Mucosa of descending colon (tissue), 3 donors: ENCODE results near the gene ZNF18. TPM values are rescaled to one million over a fixed set of nuclear protein-coding genes. Genes with fewer than 3 reads are reported as not detected.

Source experiments
- ATAC-seq: fragments of 200-7000 bp; cut with Tn5 transposase; one replicate; pipeline ENCODE4 v1.9.1; 2020; ENCODE audit warnings: mild to moderate bottlenecking, moderate library complexity
- DNase-seq, 3 donors: peaks; one replicate each; pipeline ENCODE4 v3.0.0-alpha.2; 2020
- H3K36me3 ChIP-seq: fragments of 200-600 bp; one replicate; pipeline ENCODE4 v1.8.0; 2021; ENCODE audit warnings: low read depth, mild to moderate bottlenecking
- H3K4me1 ChIP-seq: fragments of 200-600 bp; one replicate; pipeline ENCODE4 v1.8.0; 2021; ENCODE audit warnings: low read depth, mild to moderate bottlenecking
- H3K4me3 ChIP-seq: fragments of 200-600 bp; one replicate; pipeline ENCODE4 v1.8.0; 2021; ENCODE audit warnings: mild to moderate bottlenecking
- H3K9me3 ChIP-seq: fragments of 200-600 bp; one replicate; pipeline ENCODE4 v1.8.0; 2021; ENCODE audit warnings: mild to moderate bottlenecking
- CTCF ChIP-seq: fragments of 200-600 bp; IDR thresholded peaks from one replicate; pipeline ENCODE4 v1.8.0; 2022; ENCODE audit warnings: antibody characterized with exemption, mild to moderate bottlenecking
- intact Hi-C, 2 donors: fragments of 100-400 bp; cut with DNase I in 1 of 2; cut with micrococcal nuclease in 1 of 2; formaldehyde crosslinking; loops; one replicate each; pipeline versions ENCODE4 v1.11.0 to v1.11.1; 2022; cut with DNase I, micrococcal nuclease
- total RNA-seq, 3 donors: library from RNA; stranded (reverse); fragmentation: NEBNext Ultra II Directional in 2 of 3; extraction: Animal tissue kit (Norgen Biotek cat#: 25700) in 2 of 3; gene quantifications; one replicate each; pipeline versions ENCODE4 v1.2.1 to v1.2.4, GENCODE V29; 2021 to 2023
- donor health status: DM: no; HTN: no; CAD: no; lungs with moderate emphysema.
- donor health status: DM: no; HTN: no; CAD: no.
- donor health status: DM: no; HTN: yes; CAD: no.

ZNF18 gene
- total RNA-seq, 3 donors from 2014 or later: 7.1 to 9.4 (median 8.1) TPM

DNA sequence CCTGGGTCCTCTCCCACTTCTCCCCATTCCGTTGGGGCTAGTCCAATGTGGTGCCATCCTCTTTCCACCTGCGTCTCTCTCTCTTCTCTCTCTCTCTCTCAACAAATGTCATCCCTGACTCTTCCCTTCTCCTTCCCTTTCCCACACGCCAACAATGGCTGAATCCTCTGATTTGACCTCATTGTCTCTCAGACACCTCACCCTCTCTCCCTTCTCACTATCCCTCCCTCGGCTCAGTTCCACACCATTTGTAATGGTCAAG, 628 bp upstream of the ZNF18 start:
- DNase-seq: no peak
- TF ChIP-seq CTCF: no peak
- intact Hi-C loops: no loop called here
- Histone ChIP-seq H3K36me3 (no peaks in the 10 kb centered on the region), H3K9me3 (no peaks in the 10 kb centered on the region), H3K4me1 (peaks cover 11% of the 10 kb centered on the region), H3K4me3 (peak overlapping the region; percentile 48)
- ATAC-seq: no peak

DNA sequence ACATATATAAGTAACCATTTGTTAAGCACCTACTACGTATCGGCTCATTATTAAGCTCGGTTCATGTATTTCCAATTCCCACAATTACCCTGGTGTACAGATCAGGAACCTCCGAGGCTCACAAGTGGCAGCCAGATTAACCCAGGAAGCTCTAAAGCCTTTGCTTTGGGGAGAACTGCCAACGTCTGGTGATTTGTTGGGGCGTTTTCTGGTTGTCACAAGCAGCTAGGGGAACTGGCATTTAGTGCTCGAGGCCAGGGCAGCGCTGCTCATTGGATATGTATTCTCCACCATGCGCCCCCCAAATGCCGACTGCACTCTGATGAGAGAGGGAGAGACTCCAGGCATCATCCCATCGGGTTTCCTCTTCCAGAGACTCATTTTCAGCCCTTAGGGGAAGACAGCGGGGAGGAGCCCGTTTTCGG, 541 bp downstream of the ZNF18 start:
- intact Hi-C loops: no loop called here
- Histone ChIP-seq H3K9me3 (no peaks in the 10 kb centered on the region), H3K4me1 (peaks cover 11% of the 10 kb centered on the region), H3K36me3 (no peaks in the 10 kb centered on the region), H3K4me3 (peak overlapping the region; percentile 48)
- ATAC-seq (peak; percentile 52), DNase-seq (peak in 1 of 3 donors; percentile 61)
- TF ChIP-seq CTCF: no peak

GRCh38 chr17:11991461-11991860, 5.8 kb downstream of the ZNF18 start:
- no peak for TF ChIP-seq CTCF
- no peak for DNase-seq
- no peak for ATAC-seq
- intact Hi-C loops: no loop called here
- H3K36me3 ChIP-seq: no peaks in the 10 kb centered on the region
- no peaks in the 10 kb centered on the region for H3K9me3 ChIP-seq
- H3K4me3 ChIP-seq: no peak overlapping the region
- H3K4me1 ChIP-seq: peaks cover 11% of the 10 kb centered on the region

GRCh38 chr17:11990363-11990983, 6.8 kb downstream of the ZNF18 start:
- no peak for TF ChIP-seq CTCF
- no peaks in the 10 kb centered on the region for H3K9me3 ChIP-seq
- ATAC-seq (peak; percentile 84), DNase-seq (peak in 2 of 3 donors; percentile 41 to 65)
- no peaks in the 10 kb centered on the region for H3K36me3 ChIP-seq
- peaks cover 6% of the 10 kb centered on the region for H3K4me1 ChIP-seq
- no peak overlapping the region for H3K4me3 ChIP-seq
- intact Hi-C loops: no loop called here

- ATAC-seq: peak; percentile 31
- intact Hi-C loops: loop anchor here in 1 of 2 donors (10.0 kb wide), 1 partner anchor 1112 kb away; no protein-coding TSS in a partner anchor
- Histone ChIP-seq H3K4me3 (no peak overlapping the region), H3K9me3 (no peaks in the 10 kb centered on the region), H3K4me1 (peaks cover 6% of the 10 kb centered on the region), H3K36me3 (no peaks in the 10 kb centered on the region)
- DNase-seq: no peak
- no peak for TF ChIP-seq CTCF
Measured at GRCh38 chr17:11986942-11987329, 10.3 kb downstream of the ZNF18 start.
